HG03060 (cell line): Measurements from ENCODE around the gene SLCO3A1.
A peak's percentile ranks its signal among the peaks of the same experiment; 100 is the strongest.

Experiments used
- ATAC-seq: cut with Tn5 transposase; IDR thresholded peaks from one replicate; pipeline ENCODE4 v1.9.1; 2021; ENCODE audit warnings: low read depth, moderate number of reproducible peaks; ENCODE audit not compliant: unreplicated experiment

The SLCO3A1 gene

DNA sequence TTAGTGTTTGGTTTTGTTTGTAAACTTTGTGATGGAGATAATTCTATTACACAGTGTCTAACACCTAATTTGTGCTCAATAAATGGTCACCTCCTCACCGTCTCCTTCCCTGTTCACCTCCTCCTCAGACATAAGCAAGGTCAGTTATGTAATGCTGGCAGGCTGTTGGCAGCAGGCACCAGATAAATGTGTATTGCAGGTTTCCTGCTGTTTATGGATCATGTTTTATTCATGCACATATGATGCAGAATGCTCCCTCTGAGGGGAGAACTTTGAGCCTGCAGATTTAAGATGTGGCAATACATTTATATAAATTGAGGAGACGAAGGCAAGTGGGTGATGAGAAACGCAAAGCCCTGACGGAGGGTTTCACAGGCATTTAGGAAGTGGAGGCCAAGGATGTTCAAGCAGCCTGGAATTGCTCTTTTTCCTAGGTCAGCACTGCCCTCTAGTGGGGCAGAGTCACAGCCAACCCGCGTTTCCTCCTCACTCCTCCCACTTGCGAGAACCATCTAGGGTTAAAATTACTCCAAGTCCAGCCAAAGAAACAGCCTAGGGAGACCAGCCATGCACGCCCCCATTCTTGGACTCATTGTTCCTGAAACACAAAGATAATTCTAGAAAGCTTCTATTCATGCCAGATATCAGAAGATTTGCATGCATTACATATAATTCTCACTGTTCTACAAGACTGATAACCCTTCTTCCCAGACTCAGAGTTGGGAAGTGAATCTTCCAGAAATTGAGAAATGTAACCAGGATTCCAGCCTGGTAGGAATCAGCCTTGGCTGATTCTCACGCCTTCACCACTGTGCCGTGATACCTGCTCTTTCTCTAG lies 228.7 kb downstream of the SLCO3A1 start:
- peak; percentile 36 for ATAC-seq

DNA sequence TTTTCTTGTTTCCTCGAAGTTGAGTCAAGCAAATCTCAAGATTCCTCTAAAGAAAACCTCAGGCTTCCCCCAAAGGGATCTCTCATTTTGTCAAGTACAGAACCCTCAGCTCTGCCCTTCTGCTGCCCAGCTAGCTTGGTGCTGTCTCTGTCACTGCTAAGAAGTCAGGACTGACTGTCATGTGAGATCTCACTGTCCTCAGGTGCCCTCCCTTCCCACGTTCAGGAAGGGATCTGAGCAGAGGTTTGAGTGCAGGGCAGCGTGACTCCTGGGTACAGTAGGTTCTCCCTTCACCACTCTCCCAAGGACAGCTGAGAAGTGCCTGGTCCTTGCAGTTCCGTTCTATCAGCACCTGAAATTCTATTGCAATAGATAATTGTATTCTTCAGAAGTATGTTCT lies 229.7 kb downstream of the SLCO3A1 start:
- ATAC-seq = no peak

DNA sequence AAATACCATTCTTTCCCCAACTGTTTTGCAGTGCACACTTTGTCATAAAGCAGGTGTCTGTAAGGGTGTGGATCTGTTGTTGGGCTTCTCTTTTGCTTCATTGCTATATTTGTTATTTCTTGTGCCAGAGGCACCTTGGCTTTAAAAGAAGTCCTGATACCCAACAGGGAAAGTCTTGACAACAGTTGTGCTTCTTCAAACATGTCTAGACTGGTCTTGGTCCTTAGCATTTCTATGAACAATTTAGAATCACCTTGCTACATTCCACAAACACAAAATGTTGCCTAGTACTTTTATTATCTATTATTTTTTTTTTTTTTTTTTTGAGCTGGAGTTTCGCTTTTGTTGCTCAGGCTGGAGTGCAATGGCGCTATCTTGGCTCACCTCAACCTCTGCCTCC lies 233.7 kb downstream of the SLCO3A1 start:
- no peak for ATAC-seq

DNA sequence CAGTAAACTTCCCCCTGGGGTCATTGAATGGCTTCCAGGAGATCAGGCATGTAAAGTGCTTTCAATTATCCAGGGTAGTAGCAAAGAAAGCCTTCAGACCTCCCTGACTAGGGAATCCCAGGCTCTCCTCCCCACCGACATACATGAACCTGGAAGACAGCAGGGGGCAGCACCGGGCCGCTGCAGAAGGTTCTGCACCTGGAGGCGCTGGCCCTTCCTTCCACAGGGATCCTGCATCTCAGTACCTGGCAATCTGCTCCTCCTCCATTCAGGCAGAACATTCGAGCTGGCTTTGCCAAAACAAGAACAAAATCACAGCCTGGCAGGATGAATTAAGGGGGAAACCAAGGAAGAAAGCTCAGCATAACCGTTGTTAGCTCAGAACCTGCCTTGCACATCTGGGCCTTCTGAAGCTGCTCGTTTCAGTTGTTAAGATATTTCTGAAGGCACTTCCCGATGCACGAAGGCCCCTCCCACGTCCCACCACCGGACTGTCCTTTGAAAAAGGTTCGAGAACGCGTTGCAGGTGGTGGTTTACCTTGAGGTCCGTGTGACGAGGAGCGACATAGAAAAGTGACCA lies 237.7 kb downstream of the SLCO3A1 start:
- no peak for ATAC-seq

DNA sequence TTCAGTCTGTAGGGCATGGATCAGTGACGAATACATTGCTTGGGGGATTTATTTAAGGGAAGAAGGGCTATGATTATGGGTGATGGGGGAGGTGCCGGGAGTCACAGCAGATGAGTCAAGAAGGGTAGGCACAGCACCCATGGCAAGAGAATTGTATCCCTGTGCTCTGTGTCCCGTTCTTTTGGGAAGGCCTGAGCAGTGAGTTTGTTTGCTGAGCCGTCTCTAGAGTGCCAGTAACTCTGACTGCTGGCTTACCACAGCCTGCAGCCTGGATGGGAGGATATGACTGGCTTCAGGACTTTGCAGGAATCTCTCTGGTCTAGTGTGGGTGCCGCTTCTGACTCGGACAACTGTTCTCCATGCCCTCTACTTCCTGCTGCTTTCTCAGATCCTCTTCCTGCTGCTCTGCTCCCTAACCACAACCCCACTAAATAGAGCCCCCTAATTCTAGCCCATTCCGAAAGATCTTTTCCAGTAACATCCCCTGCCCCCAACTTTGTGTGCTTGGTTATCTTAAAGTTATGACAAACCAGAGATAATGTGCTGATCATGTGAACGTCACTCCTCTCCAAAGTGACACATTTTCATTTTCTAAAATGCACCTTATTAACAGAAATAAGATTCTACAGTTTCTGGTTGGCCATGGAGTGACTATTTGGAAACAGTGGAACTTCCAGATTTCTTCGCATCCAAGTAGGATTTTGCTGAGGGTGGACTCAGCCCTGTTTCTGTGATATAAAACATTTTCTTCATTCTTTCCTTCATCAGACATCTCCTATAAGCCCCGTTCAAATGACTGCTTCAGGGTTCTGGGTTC lies 239.0 kb downstream of the SLCO3A1 start:
- ATAC-seq = no peak

DNA sequence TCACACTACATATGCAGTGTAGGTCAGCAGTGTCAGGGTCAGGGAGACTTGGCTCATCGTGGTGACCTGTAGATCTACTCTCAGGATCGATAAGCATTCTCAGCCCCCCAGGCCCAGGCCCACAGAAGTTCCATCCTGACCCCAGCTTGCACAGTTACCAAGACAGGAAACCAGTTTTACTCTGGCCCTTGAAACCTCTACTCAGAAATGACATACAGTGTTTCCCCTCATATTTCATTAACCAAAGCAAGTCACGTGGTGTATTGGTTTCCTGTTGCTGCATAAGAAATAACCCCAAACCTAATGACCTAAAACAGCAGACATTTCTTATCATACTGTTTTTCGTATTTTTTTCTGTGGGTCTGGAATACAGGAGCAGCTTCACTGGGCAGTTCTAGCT lies 242.2 kb downstream of the SLCO3A1 start:
- ATAC-seq = no peak

DNA sequence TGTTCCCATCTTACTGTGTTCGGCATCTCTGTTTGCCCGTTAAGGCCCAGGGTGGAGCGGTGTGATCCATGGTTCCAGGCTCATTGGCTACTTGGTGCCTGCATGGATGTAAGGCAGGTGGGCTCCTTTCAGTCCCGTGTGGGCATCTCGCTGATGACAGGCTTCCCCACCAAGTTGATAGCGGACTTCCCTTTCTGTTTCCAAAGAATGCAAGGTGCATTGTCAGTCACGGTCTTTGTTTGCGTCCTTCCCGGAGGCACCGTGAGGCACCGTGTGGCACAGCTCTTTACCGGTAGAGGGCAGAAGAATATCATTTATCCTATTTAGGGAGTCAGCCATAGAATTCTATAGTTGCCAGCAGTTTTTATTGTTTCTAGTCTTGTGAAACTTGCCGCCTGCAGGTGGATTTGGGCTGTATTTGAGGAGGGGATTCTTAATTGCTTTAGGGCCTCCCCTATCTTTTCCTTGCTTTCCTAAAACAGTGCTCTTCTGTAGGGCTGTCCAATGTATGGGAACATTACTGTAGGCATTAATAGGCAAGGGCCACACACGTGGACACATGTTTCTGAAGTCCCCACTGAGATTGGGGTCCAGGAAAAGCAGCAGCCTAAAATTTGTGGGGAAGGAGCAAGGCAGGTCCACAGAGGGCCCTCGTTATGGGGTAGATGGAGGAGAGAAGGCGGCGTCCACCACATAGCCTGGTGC lies 244.1 kb downstream of the SLCO3A1 start:
- ATAC-seq = peak; percentile 63

DNA sequence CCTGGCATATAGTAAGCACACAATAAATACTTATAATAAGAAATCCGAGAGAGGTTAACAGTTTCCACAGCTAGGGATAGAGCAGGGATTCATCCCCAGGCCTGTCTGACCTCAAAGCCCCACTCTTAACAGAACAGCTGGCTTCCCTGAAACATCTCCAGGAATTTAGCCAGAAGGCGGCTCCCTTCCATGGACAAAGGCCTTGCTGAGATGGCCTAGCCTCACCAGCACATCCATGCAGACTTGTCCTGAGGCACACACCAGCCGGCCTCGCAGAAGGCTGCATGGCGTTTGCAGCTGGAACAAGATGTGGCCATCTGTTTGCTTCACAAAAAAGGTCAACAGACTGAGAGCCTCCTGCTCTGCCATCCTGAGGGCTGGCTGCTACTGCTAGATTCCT lies 245.4 kb downstream of the SLCO3A1 start:
- no peak for ATAC-seq

DNA sequence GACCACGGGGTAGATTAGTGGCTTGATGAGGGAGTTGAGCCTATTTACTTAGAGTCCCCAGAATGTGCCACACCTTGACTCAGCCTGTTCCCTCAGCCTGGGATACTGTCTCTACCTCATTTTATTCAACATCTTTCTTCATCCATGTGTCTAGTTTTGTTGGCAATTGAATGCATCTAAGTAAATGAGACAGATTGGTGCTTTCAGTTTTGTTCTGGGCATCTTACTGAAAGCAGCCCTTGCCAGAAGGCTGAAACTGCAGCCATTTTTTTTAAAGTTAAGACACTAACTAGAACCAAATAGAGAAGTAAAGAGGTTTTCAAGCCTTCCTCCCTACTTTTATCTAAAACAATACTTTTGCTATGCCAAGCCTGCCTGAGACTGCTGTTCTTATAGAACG lies 246.8 kb downstream of the SLCO3A1 start:
- ATAC-seq = no peak

DNA sequence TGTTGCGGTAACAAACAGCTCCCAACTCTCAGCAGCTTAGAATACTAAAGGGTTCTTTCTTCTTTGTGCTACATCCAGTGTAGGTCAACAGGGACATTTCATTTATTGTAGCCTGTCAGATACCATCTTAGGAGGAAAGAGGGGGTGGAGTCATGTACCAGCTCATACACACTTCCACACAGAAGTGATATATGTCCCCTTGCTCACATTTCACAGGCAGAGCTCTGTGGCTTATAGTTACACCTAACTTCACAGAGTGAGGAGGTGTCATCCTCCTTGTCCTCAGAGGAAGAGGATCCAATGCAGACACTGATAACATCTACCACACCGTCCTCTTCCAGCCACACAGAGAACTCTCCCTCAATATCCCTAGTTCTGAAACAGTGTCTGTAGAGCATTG lies 247.2 kb downstream of the SLCO3A1 start:
- ATAC-seq = no peak

DNA sequence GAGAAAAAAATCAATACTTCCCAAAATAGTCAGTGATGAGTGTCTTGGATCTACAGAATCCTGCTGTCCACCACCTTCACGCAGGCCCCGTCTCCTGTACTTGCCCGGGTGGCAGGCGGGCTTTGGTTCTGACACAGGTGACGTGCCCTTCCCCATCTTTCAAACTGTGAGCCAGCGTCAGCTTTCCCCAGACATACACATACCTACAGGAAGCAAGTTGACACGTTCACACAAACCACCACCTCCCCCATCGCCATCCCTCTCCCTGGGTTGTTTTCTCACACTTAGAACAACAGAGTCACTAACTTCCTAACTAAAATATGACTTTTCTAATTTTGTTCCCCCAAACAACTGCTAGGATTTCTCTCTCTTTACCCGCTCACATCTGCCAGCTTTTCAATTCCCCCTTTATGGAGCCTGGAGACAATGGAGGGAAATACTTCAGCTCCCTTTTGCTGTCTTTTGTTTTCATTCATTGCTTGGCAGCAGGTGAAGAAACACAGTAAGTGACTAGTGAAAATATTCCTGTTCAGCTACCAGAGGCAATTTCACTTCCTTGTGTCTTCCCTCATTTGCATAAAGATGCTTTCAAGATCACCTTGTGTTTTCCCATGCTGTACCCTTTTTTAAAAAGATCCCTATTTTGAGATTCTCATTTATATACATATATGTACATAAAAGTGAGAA lies 248.3 kb downstream of the SLCO3A1 start:
- peak; percentile 33 for ATAC-seq

DNA sequence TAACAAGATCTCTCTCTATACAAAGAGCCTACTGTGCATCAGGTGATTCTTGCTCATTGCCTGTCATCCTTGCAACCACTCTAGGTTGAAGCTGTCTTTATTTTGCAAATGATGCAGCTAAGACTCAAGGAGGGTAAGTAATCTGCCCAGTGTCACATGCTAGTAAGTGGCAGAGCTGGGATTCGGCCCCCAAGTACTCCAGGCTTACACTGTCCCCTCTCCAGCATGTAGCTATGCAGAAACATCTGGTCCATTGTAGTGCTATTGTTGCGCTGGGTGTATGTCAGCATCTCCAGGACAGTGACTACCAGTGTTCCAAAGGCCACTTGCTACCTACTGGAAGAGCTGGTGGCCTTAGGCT lies 248.9 kb downstream of the SLCO3A1 start:
- peak; percentile 16 for ATAC-seq

DNA sequence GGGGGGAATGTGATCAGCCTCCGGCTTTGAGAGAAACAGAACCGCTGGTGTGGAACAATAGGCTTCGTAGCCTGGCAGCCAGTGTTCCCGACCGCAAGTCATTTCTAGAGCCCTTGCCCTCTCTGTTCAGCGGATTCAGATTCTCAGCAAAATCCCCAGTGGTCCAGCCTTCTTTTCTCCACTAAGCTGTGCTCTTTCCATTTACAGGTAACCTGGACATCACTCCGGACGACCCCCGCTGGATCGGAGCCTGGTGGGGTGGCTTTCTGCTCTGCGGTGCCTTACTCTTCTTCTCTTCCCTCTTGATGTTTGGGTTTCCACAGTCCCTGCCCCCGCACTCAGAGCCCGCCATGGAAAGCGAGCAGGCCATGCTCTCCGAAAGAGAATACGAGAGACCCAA lies 250.6 kb downstream of the SLCO3A1 start:
- no peak for ATAC-seq

DNA sequence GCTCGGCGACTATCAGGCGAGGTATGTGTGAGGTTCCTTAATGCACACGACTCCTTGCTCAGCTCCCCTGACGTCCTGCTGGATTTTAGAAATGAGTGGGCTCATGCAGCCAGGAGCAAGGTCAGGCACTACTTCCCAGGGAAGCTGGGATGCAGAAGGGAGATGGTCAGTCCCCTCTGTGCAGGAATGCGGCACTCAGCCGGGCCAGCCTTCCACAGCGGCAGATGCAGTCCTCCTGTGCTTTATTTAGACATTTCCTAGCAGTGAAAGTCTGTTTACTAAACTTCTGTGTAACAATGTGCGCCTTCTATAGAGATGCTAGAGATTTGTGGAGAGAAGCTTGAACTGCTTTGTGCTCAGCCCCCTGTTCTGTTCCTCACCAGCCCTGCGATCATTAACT lies 252.1 kb downstream of the SLCO3A1 start:
- no peak for ATAC-seq

DNA sequence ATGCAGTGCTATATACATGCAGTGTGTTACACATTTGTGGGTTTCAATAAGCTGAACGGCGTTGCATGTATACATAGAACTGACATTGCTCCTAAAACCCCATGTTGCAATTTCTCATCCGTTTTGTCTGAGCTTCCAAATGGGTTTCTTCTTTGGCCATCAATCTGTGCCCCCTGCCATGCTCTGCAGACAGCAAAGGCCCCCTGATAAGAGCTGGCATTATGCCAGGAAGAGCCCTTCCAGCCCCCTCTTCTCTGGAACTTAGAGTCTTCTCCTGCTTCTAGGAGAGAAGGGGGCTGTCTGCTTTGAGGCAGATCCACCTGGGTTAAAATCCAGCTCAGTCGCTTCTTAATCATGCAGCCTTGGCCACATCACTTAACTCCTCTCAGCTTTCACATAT lies 254.0 kb downstream of the SLCO3A1 start:
- ATAC-seq = no peak

DNA sequence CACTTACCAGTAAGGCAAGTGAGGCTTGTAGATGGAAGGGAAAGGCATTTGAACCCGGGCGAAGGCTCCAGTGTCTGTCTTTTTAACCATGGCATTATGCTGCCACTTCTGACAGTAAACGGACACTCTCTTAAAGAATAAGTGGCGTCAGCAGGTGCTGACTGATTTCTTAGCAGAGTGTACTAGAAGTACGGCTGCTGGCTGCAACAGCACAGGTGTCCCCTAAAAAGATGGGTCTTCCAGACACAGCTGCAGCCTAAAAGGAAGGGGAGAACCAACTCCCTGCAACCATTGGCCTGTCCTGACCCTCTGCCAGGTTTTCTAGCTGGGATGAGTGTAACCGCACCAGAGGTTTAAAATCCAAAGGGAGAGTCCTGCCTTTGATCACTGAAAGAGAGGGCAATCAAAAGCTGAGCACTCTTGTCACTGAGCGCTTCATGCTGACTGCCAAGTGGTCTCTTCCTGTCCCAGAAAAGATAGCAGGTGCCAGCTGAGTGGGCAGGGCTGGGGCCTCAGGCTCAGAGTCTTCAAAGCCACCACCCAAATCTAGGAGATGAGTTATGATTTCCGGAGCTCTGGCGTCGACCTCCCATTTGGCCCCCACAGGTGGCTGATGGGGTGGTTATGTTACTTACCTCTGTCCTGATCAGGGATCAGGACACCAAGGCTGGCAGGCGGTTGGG lies 255.8 kb downstream of the SLCO3A1 start:
- no peak for ATAC-seq

DNA sequence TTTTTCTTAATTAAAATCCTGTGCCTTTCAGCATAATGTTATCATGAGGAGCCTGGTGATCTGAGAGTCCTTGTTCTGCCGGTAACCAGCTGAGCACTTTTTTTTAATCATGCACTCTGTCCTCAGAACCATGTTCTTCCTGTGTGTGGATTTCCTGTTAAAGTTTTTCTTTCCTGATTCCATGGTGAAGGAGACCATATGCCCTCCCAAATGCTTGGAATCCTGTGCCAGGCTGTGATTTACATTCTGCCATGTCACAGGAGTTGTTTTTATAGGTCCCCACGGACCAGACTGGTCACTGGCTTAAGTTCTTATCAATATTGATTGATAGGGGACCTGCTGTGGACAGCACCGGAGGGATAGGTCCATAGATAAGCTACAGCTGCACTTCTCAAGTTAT lies 257.8 kb downstream of the SLCO3A1 start:
- no peak for ATAC-seq

DNA sequence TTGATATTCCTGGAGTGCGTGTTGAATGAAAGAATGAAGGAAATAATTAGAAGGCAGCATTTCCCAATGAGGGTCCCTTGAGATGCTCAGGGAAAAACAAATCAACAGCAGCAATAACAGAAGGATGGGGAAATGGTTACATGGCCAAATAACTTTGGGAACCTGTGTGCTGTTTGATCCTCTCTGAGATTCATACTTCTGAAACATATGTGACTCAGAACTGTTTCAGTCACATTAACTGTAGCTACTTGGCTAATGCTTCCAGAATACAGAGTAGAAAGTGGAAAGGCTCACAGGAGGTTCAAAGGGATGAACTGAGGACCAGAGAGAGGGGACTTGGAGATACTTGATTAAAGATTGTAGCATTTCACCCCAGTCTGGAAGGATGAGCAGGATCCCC lies 258.2 kb downstream of the SLCO3A1 start:
- no peak for ATAC-seq

DNA sequence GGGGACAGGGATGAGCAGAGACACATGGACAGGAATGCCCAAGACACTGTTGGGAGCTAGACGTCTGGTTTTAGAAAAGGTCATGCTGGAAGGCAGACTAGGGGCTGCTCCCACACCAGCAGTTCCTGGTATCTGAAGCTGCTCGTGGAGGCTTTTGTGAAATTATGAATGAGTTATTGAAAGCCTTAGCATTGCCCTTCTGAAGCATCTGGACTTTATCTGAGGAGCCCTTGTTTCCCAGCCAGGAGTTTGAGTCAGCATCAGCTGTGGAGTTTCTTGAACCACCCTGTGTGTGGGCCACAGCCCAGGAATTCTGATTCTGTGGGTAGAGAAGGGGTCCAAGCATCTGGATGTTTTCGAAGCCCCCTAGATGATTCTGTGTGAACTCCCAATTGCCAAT lies 258.7 kb downstream of the SLCO3A1 start:
- ATAC-seq = no peak

DNA sequence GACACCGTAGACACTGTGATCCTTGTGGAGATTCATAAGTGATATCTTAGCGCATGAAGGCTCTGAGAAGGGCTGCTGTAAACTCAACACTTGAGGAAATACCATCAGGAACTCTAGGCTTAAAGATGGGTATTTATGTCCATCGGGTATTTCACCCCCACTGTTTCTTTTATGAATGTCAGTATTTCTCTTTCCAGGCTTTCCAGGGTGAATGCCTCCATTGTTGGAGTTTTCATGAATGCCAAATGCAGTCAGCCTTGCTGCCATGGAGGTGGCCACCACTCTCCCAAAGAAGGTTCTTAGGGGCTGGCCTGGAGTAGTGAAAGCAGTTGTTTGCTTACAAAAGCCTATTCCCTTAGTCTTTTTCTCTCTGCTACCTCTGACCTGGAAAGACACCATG lies 259.2 kb downstream of the SLCO3A1 start:
- no peak for ATAC-seq
